HG02884 (cell line): ENCODE results near the gene DPRX.

Experiments used
- ATAC-seq: cut with Tn5 transposase; IDR thresholded peaks from one replicate; pipeline ENCODE4 v1.9.1; 2021; ENCODE audit warnings: mild to moderate bottlenecking, moderate library complexity; ENCODE audit not compliant: unreplicated experiment

Gene DPRX

GRCh38 chr19:53631949-53632407 lies at the start of gene DPRX:
TSS of gene DPRX (plus strand) at chr19:53631999. CDS start at chr19:53632107, 108 bp downstream.
- ATAC-seq = no peak

GRCh38 chr19:53583181-53583580 lies 48.6 kb upstream of the DPRX start:
- ATAC-seq = no peak

- ATAC-seq = no peak
Observed at GRCh38 chr19:53586277-53586691, 45.5 kb upstream of the DPRX start.

GRCh38 chr19:53594811-53595509 lies 36.8 kb upstream of the DPRX start:
- ATAC-seq = no peak

- ATAC-seq = no peak
Observed at GRCh38 chr19:53595510-53595867, 36.3 kb upstream of the DPRX start.

- ATAC-seq = no peak
Observed at GRCh38 chr19:53596056-53596455, 35.7 kb upstream of the DPRX start.

GRCh38 chr19:53597023-53597422 lies 34.8 kb upstream of the DPRX start:
- no peak for ATAC-seq

- ATAC-seq = no peak
Observed at GRCh38 chr19:53598361-53598760, 33.4 kb upstream of the DPRX start.

GRCh38 chr19:53600217-53600616 lies 31.6 kb upstream of the DPRX start:
- ATAC-seq = no peak

GRCh38 chr19:53606031-53606430 lies 25.8 kb upstream of the DPRX start:
- no peak for ATAC-seq

GRCh38 chr19:53608381-53608780 lies 23.4 kb upstream of the DPRX start:
- no peak for ATAC-seq

GRCh38 chr19:53612762-53613526 lies 18.9 kb upstream of the DPRX start:
- ATAC-seq = no peak

- no peak for ATAC-seq
Observed at GRCh38 chr19:53621885-53622740, 9.7 kb upstream of the DPRX start.

GRCh38 chr19:53624771-53625545 lies 6.8 kb upstream of the DPRX start:
- ATAC-seq = no peak

GRCh38 chr19:53626486-53626885 lies 5.3 kb upstream of the DPRX start:
- no peak for ATAC-seq

- ATAC-seq = no peak
Observed at GRCh38 chr19:53626976-53627375, 4.8 kb upstream of the DPRX start.

GRCh38 chr19:53634768-53635167 lies 3.0 kb downstream of the DPRX start:
- ATAC-seq = no peak

GRCh38 chr19:53639471-53639870 lies 7.7 kb downstream of the DPRX start:
- ATAC-seq = no peak

- ATAC-seq = no peak
Observed at GRCh38 chr19:53642381-53643099, 10.7 kb downstream of the DPRX start.
